ENCODE results near the gene ZNF436.

DNA sequence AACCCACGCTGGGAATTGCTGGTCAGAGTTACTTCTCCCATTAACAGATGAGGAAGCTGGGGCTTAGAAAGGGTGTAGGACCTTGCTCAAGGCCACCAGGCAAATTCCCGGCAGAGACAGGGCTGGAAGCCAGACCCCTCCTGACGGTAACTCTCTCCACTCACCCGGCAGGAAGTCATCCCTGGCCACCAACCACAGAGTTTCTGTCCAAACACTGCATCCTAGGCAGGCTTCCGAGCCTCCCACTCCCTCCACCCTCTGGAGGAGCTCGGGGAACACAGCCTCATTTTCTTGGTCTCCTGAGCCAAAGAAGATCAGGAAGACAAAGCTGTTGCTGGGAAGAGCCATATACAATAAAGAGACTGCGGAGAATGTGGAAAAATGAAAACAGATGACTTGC, 25.0 kb upstream of the ZNF436 start:
- TF ChIP-seq, protein P1, sequence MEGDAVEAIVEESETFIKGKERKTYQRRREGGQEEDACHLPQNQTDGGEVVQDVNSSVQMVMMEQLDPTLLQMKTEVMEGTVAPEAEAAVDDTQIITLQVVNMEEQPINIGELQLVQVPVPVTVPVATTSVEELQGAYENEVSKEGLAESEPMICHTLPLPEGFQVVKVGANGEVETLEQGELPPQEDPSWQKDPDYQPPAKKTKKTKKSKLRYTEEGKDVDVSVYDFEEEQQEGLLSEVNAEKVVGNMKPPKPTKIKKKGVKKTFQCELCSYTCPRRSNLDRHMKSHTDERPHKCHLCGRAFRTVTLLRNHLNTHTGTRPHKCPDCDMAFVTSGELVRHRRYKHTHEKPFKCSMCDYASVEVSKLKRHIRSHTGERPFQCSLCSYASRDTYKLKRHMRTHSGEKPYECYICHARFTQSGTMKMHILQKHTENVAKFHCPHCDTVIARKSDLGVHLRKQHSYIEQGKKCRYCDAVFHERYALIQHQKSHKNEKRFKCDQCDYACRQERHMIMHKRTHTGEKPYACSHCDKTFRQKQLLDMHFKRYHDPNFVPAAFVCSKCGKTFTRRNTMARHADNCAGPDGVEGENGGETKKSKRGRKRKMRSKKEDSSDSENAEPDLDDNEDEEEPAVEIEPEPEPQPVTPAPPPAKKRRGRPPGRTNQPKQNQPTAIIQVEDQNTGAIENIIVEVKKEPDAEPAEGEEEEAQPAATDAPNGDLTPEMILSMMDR (IDR thresholded peaks at IDR 0.05), result no peak
- TF ChIP-seq EZH2 (IDR thresholded peaks at IDR 0.05; ENCODE audit: borderline replicate concordance, insufficient read depth, low read depth, low read length, poor library complexity, severe bottlenecking), result no peak
